Hematopoietic multipotent progenitor cell treated with erythropoietin and hydrocortisone succinate and interleukin-3 and kit ligand, for 17 days (in vitro differentiated cells): Measurements from ENCODE around the gene NOTCH4.
"Not testable (repeated sequence)": the region's sequence is repeated elsewhere in the genome, so short reads cannot be mapped to it uniquely, and the experiment has no call there.

Source experiments
- DNase-seq: peaks from one replicate; pipeline ENCODE4 v3.0.0-alpha.2; 2015; ENCODE audit warnings: low spot score

Gene NOTCH4

DNA sequence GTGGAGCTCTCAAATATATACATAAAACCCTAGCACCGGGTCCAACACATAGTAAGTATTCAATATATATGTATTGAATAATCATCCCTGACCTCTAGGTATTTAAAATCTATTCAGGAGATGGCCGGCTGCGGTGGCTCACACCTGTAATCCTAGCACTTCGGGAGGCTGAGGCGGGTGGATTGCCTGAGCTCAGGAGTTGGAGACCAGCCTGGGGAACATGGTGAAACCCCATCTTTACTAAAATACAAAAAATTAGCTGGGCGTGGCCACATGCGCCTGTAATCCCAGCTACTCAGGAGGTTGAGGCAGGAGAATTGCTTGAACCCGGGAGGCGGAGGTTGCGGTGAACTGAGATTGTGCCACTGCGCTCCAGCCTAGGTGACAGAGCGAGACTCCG, 30.8 kb downstream of the NOTCH4 start:
- DNase-seq: not testable (repeated sequence)

DNA sequence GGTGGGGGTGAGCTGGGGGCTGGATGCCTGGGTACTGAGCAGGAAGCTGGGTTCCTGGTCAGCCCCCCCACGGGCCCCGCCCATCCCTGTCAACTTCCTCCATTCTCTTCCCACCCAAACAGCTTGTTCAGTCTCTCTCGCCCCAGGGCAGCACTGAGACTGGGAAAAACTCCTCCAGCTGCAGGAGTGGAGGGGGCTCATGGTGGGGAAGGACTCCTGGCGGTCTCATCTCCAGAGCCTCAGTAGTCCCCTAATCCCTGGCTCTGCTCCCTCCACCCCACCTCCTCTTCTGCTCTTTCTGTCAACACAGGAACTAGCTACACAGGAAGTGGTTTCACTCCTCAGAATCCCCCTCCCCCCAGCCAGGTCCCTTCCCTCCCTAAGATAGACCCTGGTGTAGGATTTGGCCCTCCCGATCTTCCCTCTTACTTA, 31.2 kb downstream of the NOTCH4 start, which contains the start of gene GPSM3:
Gene GPSM3 (minus strand): TSS at position 36 of the 432 bp plus-strand sequence. CDS start 130 bp downstream, outside the sequence.
- no peak for DNase-seq

DNA sequence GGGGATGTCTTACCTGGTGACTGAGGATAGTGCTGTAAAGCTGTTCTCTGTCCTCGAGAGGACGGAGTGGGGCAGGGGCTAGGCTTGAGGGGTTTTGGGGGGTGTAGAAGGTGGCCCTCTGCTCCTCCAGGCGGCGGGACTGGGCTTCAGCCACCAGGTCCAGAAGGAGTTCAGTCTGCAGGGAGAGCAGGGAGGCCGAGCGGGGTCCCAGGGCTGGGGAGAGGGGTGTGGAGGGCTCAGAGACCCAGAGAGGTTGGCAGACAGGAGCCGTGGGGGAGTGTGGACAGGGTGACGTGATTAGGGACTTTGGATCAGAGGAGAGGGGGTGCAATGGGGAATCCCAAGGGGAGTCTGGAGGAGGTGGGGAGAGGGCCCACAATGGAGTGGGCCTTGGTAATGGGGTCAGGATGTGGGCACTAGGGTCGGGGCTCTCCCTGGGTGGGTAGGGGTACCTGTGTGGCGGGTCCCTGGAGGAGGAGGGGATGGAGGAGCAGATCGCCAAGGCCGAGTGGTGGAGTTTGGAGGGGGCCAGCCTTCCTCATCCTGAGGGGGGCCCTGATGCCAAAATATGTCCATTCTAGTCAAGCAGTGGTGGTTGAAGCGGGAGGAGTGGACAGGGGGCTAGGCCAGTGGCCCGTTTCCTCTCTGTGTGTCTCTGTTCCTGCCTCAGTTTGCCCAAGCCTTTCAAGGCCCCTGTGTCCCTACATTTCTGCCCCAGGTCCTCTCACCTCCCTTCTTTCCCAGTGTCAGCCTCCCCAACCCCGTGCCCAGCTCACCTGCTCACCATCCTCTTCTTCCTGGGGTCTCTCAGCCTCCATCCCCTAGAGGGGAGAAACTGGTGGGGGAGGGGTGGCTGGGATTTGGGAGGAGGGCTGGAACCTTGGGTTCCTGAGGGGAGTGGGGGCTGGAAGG, 31.9 kb downstream of the NOTCH4 start:
- DNase-seq: no peak

DNA sequence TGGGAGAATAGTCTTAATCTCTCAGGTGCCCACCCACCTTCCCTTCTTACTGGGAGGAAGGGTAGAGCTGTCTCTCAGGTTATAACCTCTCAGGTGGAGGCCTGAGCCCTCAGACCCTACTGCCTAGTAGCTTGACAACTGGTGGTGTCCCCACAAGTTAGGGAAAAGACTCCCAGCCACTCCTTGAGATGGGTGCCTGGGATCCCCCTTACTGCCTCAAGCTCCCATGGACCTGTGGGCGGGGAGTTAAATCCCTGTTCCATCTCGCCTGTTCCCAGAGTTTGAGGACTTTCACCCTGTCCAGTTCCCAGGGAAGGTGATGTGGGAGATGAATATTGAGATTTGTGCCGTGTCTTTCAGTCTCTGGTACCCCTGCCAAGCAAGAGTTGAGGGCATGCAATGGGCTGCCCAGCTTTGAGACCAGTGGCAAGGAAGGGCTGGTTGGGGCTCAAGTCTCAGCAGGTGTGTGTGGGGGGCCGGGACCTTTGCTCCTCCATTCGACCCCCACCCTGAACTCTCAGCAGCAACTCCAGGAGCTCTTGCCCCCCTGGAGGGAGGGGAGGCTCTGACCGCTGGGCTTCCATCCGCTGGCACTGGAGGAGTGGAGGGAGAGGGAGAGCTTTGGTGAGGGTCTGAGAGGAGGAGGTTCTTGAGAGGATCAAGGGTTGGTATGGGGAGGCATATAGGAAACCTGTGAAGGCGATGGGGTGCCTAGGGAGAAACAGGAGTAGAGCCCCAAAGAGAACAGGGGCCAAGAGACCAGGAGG, 32.8 kb downstream of the NOTCH4 start:
- DNase-seq: peak; percentile 33

DNA sequence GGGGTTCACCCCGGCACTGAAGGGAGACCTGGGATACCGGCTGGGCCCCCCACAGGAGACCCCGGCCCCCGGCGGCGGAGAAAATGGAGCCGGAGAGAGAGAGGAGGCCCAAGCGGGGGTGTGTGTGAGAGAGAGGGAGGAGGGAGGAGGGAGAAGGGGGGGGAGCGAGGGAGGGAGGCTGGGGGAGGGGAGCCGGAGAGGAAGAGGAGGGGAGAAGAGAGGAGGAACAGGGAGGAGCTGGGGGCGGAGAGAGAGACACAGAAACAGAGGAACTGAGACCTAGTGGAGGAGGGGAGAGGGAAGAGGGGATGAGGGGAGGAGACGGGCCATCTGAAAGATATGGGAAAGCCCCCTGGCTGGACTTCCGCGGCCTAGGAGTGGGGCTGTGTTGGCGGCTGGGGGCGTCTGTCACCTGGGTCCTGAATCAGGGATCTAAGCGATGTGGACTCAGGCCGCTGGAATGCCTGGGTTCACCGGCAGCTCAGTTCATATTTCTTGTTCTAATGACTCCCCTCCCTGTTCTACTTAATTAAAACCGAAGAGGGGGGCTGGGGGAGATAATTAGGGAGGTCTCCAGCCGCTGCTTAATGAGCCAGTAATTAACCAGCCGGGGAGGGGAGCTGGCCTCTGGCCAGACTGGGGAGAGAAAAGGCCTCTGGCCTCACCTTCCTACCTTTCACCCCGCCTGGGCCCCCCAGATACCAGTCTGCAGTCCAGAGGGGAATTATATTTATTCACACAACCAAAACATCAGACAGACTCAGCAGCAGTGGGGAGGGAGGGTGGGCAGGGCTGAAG, 33.6 kb downstream of the NOTCH4 start, which contains the start of gene PBX2:
Gene PBX2 (minus strand): TSS at position 149 of the 798 bp plus-strand sequence. CDS start 287 bp downstream, outside the sequence.
- DNase-seq: peak; percentile 80

DNA sequence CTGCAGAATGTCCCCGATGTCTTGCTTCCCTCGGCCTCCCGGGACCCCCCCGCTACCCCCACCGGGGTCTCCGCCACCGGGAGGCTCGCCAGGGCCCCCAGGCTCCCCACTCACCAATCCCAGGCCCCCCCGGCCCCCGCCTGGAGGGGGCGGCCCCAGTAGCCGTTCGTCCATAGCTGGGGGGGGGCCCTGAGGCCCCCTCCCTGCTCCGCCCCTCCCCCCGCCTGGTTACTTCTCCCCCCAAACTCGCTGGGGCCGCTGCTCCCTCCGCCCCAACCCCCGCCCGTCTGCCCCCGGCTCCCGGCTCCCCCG, 34.2 kb downstream of the NOTCH4 start:
- peak; percentile 50 for DNase-seq

DNA sequence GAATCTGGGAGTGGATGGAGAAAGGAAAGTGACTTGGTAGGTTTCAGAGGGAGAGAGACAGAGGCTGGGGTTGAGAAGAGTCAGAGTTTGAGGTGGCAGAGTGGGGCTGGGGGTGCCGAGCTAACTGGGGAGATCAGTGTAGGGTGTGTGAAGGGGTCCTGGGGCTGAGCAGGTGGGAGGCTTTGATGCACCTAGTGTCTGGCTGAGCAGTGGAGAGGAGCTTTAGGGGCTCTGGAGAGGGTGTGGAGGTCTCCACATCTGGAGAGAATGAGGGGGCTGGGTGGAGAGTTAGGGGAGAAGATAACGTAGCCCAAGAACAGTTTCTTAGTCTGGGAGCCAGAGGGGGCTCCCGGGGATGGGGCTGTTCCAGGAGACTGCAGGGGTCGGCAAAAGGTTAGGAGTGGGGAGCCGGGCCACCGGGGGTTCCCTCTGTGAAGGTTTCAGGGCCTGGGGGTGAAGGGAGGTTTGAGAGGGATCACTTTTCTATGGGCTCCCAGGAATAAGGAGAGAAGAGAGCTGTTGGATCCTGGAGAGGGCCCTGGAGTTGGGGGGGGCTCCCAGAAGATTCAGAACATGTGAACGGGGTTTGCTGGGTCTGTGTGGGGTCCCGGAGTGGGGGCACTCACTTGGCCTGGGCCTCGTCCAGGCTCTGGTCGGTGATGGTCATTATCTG, 34.7 kb downstream of the NOTCH4 start:
- peak; percentile 34 for DNase-seq

DNA sequence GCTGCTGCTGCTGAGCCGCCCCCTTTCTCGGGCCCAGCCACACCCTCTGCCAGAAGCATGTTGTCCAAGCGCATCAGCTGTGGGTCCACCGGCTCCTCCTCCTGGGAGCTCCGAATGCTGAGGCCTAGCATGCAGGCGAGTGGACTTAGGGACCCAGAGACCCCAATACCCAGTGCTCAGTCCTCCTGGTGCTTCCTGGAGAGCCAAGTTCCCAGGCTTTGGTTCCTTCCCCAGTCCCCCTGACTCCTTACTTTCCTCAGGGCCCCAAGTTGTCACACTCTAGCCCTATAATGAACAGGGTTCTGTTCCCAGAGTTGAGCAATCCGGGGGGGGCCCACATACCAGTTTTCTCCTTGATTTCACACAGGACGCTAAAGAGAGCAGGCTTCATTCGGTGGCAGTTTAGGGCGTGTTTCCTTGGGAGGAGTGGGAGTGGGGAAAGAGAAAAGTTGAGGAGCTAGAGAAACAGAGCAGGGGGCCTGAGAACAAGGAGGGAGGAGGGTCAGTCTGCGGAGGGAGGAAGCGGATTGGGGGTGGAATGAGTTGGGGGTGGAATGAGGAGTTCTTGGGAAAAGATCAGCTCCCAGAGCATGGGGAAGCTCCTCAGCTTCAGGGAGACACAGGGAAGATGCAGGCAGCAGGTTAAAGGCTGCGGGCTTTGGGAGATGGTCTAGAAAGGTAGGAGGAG, 35.3 kb downstream of the NOTCH4 start:
- DNase-seq: peak; percentile 13

DNA sequence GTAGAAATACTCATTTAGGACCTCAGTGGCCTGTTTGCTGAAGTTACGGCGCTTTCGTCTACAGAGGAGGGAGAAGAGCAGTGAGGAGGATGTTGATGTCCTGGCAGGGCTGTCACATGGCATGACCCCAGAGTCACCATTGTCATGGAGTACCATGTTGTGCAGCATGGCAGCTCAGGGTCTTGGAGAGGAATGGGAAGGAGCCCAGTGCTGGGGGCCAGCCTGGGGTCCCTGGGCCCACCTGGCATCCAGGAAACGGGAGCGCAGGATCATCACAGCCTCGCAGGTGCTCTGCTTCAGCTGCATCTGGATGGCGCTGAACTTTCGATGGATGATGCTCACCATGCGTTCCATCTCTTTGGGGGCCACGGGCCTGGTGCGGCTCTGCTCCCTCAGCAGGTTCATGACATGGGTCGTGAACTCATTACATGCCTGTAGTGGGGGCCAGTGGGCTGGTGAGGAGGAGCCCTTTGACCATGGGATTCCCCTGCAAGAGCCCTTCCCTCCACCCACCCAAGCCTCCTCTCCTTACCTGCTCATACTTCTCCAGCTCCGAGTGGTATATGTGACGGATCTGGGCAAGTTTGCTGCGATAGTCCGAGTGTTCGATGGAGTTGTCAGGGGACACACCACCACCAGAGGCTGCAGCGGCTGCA, 36.0 kb downstream of the NOTCH4 start:
- DNase-seq: peak; percentile 11

DNA sequence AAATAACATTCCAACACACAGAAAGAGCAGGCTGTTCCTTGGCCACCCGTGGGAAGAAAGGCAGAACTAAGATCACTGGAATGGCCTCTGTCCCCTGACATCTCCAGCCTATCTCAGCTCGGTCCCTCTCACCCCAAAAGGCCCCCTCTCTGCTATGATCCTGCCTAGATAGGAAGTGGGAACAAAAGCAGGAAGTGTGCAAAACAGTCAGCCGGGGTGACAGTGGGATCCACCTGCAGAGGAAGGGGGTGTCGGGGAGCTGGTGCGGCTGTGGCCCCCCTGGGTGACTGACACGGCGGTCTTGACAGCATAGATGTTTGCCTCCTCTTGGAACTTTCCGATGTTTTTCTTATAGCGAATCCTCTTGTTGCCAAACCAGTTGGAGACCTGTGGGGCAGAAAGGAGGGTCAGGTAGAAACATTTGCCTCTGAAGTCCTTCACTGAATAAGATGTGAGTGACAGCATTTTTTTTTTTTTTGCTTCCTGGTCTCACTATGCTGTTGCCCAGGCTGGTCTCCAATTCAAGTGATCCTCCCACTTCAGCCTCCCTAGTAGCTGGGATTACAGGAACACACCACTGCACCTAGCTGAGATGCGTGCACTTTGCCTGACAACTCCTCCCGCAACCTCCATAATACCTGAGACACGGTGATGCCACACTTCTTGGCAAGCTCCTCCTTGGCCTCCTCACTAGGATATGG, 36.7 kb downstream of the NOTCH4 start:
- no peak for DNase-seq

DNA sequence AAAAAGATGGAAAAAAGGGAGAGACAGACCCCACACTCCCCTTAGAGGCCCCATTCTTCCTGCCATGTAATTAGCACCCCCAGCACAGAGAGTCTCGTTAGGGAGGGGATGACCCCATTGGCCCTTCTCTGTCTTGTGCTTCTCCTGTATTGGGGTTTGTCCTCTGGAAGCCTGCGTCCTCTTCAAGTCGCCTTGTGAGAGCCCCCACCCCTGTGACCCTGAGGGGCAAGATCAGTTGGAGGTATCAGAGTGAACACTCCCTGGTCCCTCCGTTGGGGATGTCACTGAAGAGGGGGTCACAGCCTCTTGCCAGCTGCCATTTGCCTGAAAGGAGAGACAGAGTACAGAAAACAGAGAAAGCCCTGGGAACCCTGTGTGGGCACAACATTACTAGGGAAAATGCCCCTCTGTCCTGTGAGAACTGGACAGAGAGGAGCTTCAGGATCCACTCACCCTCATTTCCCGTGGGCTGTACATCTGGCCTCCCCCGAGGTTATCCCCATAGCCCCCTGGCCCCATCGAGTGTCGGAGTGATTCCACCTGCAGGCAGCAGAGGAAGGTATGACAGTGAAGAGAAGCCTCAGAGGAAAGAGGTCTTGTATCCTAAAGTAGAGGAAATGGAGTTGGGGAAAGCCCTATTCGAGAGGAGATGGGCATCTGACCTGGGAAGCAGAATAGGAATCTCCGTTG, 37.6 kb downstream of the NOTCH4 start:
- peak; percentile 41 for DNase-seq

DNA sequence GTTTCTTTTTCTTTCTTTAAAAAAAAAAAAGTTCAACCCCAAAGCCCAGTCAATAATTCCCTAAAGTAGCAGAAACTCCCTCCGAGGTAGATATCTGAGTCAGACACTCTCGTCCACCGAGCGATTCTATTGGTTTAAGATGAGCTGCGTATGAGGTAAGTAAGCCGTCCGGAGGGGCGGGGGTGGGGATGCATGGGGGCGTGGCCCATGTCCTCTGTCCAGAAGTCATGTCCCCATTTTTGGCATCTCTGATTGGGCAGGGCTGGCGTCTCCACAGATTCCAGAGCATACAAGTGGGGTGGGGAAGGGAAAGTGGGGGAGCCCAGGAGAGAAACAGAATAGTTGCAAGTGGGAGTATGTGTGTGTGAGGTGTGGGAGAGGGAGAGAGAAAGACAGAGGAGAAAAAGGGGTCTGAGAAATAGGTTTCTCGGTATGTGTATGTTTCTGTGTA, 38.2 kb downstream of the NOTCH4 start:
- DNase-seq: peak; percentile 92

DNA sequence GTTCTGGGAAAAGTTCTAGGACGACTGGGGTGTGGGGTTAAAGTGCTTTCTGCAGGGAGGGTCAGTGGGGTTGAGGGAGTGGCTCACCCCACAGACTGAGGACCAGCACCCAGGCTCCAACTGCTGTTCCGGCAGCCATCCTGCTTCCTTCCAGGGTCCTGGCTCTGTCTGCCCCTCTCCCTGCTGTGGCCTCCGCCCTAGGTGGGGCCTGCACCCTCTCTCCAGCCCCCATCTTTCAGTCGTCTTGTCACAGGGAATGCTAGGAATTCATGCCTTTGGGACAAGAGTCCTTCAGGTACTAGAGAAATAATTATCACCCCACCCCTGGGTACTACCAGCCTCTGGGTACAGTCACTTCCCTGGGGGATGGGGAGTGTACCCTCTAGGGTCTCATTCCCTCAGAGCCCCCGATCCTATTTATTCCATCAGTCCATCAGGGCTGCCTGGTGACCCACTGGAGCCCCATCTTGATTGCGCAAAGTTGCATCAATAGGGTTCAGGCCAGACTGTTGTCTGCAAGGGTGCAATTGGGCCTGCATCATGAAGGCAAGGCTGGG, 39.7 kb downstream of the NOTCH4 start, which contains the start of gene AGER:
Gene AGER (minus strand): TSS at position 170 of the 557 bp plus-strand sequence. CDS start 31 bp downstream, at position 139.
- DNase-seq: peak; percentile 53

DNA sequence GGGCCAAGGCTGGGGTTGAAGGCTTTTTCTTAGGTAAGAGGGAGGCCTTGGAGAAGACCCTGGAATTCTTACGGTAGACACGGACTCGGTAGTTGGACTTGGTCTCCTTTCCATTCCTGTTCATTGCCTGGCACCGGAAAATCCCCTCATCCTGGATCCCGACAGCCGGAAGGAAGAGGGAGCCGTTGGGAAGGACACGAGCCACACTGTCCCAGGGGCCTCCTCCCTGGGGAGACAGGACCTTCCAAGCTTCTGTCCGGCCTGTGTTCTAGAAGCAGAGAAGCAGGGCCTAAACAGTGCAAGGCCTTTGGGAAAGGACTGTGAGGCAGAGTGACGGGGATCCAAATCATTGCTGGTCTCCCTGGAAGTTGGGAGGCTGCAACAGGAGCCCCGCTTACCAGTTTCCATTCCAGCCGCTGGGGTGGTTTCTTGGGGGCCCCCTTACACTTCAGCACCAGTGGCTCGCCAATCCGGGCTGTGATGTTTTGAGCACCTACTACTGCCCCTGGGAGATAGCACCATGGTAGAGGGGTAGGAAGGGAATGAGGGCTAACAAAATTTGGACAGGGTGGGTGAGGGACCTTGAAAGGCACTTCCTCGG, 40.3 kb downstream of the NOTCH4 start:
- no peak for DNase-seq

DNA sequence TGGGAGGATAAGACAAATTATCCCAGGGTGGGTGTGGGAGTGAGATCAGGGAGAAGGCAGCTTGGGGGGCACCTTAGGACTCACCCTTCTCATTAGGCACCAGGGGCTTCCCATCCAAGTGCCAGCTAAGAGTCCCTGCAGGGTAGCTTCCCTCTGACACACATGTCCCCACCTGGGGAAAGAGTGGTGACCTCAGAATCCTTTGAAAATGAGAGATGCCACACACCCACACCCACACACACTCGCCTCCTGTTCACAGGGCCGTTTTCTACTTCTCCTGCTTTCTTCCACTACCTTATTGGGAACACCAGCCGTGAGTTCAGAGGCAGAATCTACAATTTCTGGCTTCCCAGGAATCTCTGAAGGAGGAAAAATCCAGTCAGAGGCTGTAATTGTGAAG, 40.8 kb downstream of the NOTCH4 start:
- no peak for DNase-seq

DNA sequence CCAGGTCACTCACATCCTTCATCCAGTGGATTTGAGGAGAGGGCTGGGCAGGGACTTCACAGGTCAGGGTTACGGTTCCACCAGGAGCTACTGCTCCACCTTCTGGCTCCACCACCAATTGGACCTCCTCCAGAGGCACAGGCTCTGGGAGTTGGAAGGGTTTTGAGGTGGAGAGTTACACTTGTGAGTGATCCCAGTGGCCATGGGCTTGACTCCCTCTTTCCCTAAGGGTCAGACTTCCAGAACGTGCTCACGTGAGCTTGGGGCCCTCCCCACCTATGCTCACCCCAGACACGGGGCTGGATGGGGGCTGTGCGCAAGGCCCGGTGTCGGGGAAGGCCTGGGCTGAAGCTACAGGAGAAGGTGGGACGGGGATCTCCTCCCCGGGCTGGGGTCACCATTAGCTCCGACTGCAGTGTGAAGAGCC, 41.3 kb downstream of the NOTCH4 start:
- DNase-seq: peak; percentile 52

DNA sequence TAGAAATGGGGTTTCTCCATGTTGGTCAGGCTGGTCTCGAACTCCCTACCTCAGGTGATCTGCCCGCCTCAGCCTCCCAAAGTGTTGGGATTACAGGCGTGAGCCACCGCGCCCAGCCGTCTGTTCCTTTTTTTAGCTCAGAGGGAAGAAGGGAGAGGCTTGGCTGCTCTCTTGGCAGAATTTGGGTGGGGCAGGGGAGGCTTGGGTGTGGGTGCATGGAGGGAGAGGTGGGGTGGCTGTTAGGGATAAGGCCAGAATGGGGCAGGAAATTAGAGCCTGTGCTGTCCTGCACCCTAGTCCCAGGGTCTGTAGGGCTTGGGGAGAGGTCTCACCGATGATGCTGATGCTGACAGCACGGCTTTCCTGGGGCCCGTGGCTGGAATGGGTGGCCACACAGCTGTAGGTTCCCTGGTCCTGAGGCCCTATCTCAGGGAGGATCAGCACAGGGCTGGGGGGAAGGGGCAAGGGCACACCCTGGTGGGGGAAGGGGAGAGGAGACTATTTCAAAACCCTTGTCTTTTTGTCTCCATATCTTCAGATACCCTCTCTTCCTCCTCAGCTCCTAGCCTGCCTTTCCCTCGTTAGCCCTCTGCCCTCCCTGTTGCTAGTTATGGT, 41.8 kb downstream of the NOTCH4 start:
- peak; percentile 75 for DNase-seq
